ENCODE results near the gene SRSF3.

- TF ChIP-seq CTCF (IDR thresholded peaks at IDR 0.05), result no peak
- no peak for TF ChIP-seq POLR2A (IDR thresholded peaks at IDR 0.05)
- no peak for TF ChIP-seq POLR2AphosphoS5 (IDR thresholded peaks at IDR 0.05)
These were observed 32.5 kb downstream of the SRSF3 start for GRCh38 chr6:36626636-36627035.

Data from breast epithelium (tissue), 3 donors.